CD8-positive, alpha-beta memory T cell (primary cell): Measurements from ENCODE around the gene LY6G5C. TPM values are rescaled to one million over a fixed set of nuclear protein-coding genes. Genes with fewer than 3 reads are reported as not detected.

Experiments
- CTCF ChIA-PET: fragments of 350-600 bp; sonication (Branson Sonifier 250); formaldehyde crosslinking; loops from one replicate; lab custom pipeline; 2021; ENCODE audit warnings: antibody characterized with exemption; lab: Charles Lee
- POLR2A ChIA-PET: fragments of 350-600 bp; sonication (Branson Sonifier 250); formaldehyde crosslinking; loops from one replicate; lab custom pipeline; 2021; ENCODE audit warnings: antibody characterized with exemption; lab: Charles Lee
- DNase-seq, 5 donors: peaks; one replicate each; pipeline versions ENCODE4 v3.0.0 to v3.0.0-alpha.2; 2020 to 2022; ENCODE audit warnings: mixed read lengths in 1 of 5
- H3K27ac ChIP-seq: one replicate; pipeline ENCODE4 v1.7.0; 2013; ENCODE audit warnings: low read depth, mild to moderate bottlenecking, low read length, moderate library complexity
- H3K27me3 ChIP-seq: 2 replicates; pipeline ENCODE4 v1.7.0; 2013; ENCODE audit warnings: low read length, mild to moderate bottlenecking; ENCODE audit not compliant: insufficient read depth, poor library complexity, severe bottlenecking
- H3K36me3 ChIP-seq: 2 replicates; pipeline ENCODE4 v1.7.0; 2013; ENCODE audit warnings: mild to moderate bottlenecking, low read length, moderate library complexity; ENCODE audit not compliant: insufficient read depth
- H3K4me1 ChIP-seq: 2 replicates; pipeline ENCODE4 v1.7.0; 2013; ENCODE audit warnings: mild to moderate bottlenecking, low read length, moderate library complexity; ENCODE audit not compliant: insufficient read depth
- H3K4me3 ChIP-seq: 2 replicates; pipeline ENCODE4 v1.7.0; 2013; ENCODE audit warnings: mild to moderate bottlenecking, low read length
- H3K9me3 ChIP-seq: 2 replicates; pipeline ENCODE4 v1.7.0; 2013; ENCODE audit warnings: mild to moderate bottlenecking, low read length
- H3K27ac Mint-ChIP-seq, 8 donors: one replicate each; pipeline ENCODE4 v1.8.0; 2020 to 2021; ENCODE audit warnings: mixed read lengths in 8 of 8, mild to moderate bottlenecking in 6 of 8, inconsistent platforms in 3 of 8, moderate library complexity in 3 of 8
- H3K27me3 Mint-ChIP-seq, 2 donors: one replicate each; pipeline ENCODE4 v1.8.0; 2020 to 2021; ENCODE audit warnings: mixed read lengths in 2 of 2, mild to moderate bottlenecking in 1 of 2, moderate library complexity in 1 of 2
- H3K36me3 Mint-ChIP-seq, 3 donors: one replicate each; pipeline ENCODE4 v1.8.0; 2020 to 2021; ENCODE audit warnings: mixed read lengths in 3 of 3, inconsistent platforms in 1 of 3, mild to moderate bottlenecking in 1 of 3
- H3K4me1 Mint-ChIP-seq, 3 donors: one replicate each; pipeline ENCODE4 v1.8.0; 2020 to 2021; ENCODE audit warnings: mixed read lengths in 3 of 3, inconsistent platforms in 1 of 3, mild to moderate bottlenecking in 1 of 3
- H3K4me3 Mint-ChIP-seq, 7 donors: one replicate each; pipeline ENCODE4 v1.8.0; 2020 to 2021; ENCODE audit warnings: mixed read lengths in 7 of 7, mild to moderate bottlenecking in 6 of 7, moderate library complexity in 4 of 7, inconsistent platforms in 2 of 7
- H3K9me3 Mint-ChIP-seq, 5 donors: one replicate each; pipeline ENCODE4 v1.8.0; 2020 to 2022; ENCODE audit warnings: mixed read lengths in 5 of 5, mild to moderate bottlenecking in 3 of 5, moderate library complexity in 2 of 5, inconsistent platforms in 1 of 5
- polyA plus RNA-seq: library from polyadenylated mRNA; unstranded; fragments of 300-500 nt; fragmentation: Illumina TruSeq; gene quantifications from one replicate; pipeline ENCODE4 v1.2.3, GENCODE V29; 2021
- total RNA-seq, 2 experiments: library from RNA; stranded (reverse); gene quantifications; one replicate each; pipeline ENCODE4 v1.2.3, GENCODE V29; 2021

The LY6G5C gene
- total and polyA plus RNA-seq, 3 experiments from 2014 or later, result 3.5 to 10.3 (median 4.5) TPM

DNA sequence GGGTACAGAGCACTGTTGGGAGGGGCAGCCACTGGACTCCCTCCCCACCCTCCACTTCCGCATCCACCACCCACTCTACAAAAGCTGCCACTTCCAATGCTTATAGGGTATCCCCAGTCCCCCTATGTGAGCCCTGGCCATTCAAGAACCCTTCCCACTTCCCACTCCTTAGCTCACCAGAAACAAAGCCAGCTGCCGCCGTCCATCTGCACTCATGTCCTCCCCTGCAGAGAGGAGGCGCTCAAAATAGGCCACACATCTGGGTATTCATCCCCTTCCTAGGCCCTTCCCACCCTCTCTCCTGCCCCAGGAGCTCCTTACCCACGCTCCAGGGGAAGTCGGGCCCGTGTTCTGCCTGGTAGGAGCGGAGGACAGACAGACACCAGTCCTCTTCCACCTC is 6.5 kb upstream of the LY6G5C start:
- peaks cover 9% of the 10 kb centered on the region for H3K4me1 ChIP-seq
- H3K27me3 ChIP-seq, result no peaks in the 10 kb centered on the region
- peak overlapping the region; percentile 16 for H3K27ac ChIP-seq
- Mint-ChIP-seq H3K4me3 (no peak overlapping the region), H3K4me1 (no peaks in the 10 kb centered on the region), H3K27me3 (no peaks in the 10 kb centered on the region), H3K36me3 (peaks cover 0 to 72% (median 10%) of the 10 kb centered on the region in 3 donors), H3K27ac (no peak overlapping the region), H3K9me3 (no peaks in the 10 kb centered on the region)
- no peaks in the 10 kb centered on the region for H3K9me3 ChIP-seq
- ChIA-PET CTCF (no interaction called here), POLR2A (no interaction called here)
- H3K4me3 ChIP-seq, result no peak overlapping the region
- DNase-seq, result no peak
- H3K36me3 ChIP-seq, result peaks cover 47% of the 10 kb centered on the region

- Mint-ChIP-seq H3K4me1 (peaks cover 1 to 6% (median 3%) of the 10 kb centered on the region in 3 donors), H3K27me3 (no peaks in the 10 kb centered on the region), H3K9me3 (no peaks in the 10 kb centered on the region), H3K27ac (peak overlapping the region in 4 of 8 donors; percentile 24 to 73 (median 54)), H3K36me3 (peaks cover 0 to 64% (median 8%) of the 10 kb centered on the region in 3 donors), H3K4me3 (no peak overlapping the region)
- DNase-seq, result no peak
- ChIA-PET POLR2A (no interaction called here), CTCF (no interaction called here)
- no peak overlapping the region for H3K4me3 ChIP-seq
- H3K27me3 ChIP-seq, result no peaks in the 10 kb centered on the region
- H3K36me3 ChIP-seq, result peaks cover 41% of the 10 kb centered on the region
- no peaks in the 10 kb centered on the region for H3K9me3 ChIP-seq
- peaks cover 11% of the 10 kb centered on the region for H3K4me1 ChIP-seq
- peak overlapping the region; percentile 9 for H3K27ac ChIP-seq
These were observed 5.6 kb upstream of the LY6G5C start for GRCh38 chr6:31686483-31686882.

DNA sequence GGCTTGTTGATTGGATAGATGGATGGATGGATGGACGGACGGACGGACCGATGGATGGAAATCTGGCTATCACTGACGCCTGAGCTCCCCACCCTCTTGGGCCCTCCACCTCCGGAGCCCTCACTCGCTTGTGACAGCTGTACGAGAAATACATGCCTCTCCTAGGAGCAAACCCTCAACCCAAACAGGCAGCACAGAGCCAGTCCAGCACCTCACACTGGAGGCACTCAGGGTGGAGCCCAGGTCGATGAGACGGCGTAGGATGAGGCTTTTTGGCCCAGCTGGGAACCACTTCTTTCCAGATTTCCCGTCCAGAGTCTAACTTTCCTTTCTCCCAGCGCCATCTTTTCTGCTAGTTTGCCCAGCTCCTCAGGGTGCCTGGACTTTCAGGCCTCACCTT is 2.7 kb upstream of the LY6G5C start:
- ChIA-PET CTCF (interaction anchor here (1.0 to 1.5 kb wide), 4 partner anchors 14 to 180 kb away, joined by 3 to 4 read pairs (median 3); partner anchors contain the start of genes LY6G5B and MPIG6B), POLR2A (interaction anchor here (0.5 kb wide), 1 partner anchor 9 kb away, joined by 3 read pairs; no protein-coding TSS in a partner anchor)

GRCh38 chr6:31681135-31681671 is 336 bp upstream of the LY6G5C start:
- Mint-ChIP-seq H3K27ac (peak overlapping the region; percentile 32 to 92 (median 81)), H3K9me3 (no peaks in the 10 kb centered on the region), H3K4me3 (peak overlapping the region; percentile 80 to 97 (median 87)), H3K36me3 (peaks cover 0 to 12% (median 6%) of the 10 kb centered on the region in 3 donors), H3K4me1 (peaks cover 16 to 21% (median 16%) of the 10 kb centered on the region in 3 donors), H3K27me3 (no peaks in the 10 kb centered on the region)
- Histone ChIP-seq H3K4me3 (peak overlapping the region; percentile 66), H3K36me3 (peaks cover 4% of the 10 kb centered on the region), H3K9me3 (no peaks in the 10 kb centered on the region), H3K27ac (peak overlapping the region; percentile 28), H3K4me1 (peaks cover 10% of the 10 kb centered on the region), H3K27me3 (no peaks in the 10 kb centered on the region)
- POLR2A ChIA-PET, result interaction anchor here (0.8 to 1.2 kb wide), 2 partner anchors 148 to 150 kb away, joined by 3 read pairs; no protein-coding TSS in a partner anchor
- DNase-seq, result peak in 4 of 5 donors; percentile 19 to 37 (median 22)
- CTCF ChIA-PET, result interaction anchor here (0.7 to 1.9 kb wide), 7 partner anchors 18 to 366 kb away, joined by 3 to 12 read pairs (median 3); partner anchors contain the start of gene ABHD16A

More for the DNA sequence above, 2.7 kb upstream of the LY6G5C start:
- Histone ChIP-seq H3K27ac (no peak overlapping the region), H3K9me3 (no peaks in the 10 kb centered on the region), H3K36me3 (peaks cover 24% of the 10 kb centered on the region), H3K4me1 (peaks cover 10% of the 10 kb centered on the region), H3K4me3 (no peak overlapping the region), H3K27me3 (no peaks in the 10 kb centered on the region)
- no peak for DNase-seq
- no peaks in the 10 kb centered on the region for H3K27me3 Mint-ChIP-seq
- H3K9me3 Mint-ChIP-seq, result no peaks in the 10 kb centered on the region
- peaks cover 16 to 21% (median 16%) of the 10 kb centered on the region in 3 donors for H3K4me1 Mint-ChIP-seq
- peak overlapping the region in 4 of 8 donors; percentile 20 to 90 (median 54) for H3K27ac Mint-ChIP-seq
- H3K4me3 Mint-ChIP-seq, result peak overlapping the region in 2 of 7 donors; percentile 28 to 52
- peaks cover 0 to 35% (median 8%) of the 10 kb centered on the region in 3 donors for H3K36me3 Mint-ChIP-seq

- peaks cover 16 to 21% (median 16%) of the 10 kb centered on the region in 3 donors for H3K4me1 Mint-ChIP-seq
- no peaks in the 10 kb centered on the region for H3K9me3 Mint-ChIP-seq
- CTCF ChIA-PET, result interaction anchor here (2.0 kb wide), 1 partner anchor 152 kb away, joined by 6 read pairs; no protein-coding TSS in a partner anchor
- H3K27me3 Mint-ChIP-seq, result no peaks in the 10 kb centered on the region
- POLR2A ChIA-PET, result interaction anchor here (0.7 kb wide), 1 partner anchor 447 kb away, joined by 4 read pairs; no protein-coding TSS in a partner anchor
- Histone ChIP-seq H3K4me3 (no peak overlapping the region), H3K9me3 (no peaks in the 10 kb centered on the region), H3K27me3 (no peaks in the 10 kb centered on the region), H3K4me1 (peaks cover 10% of the 10 kb centered on the region), H3K27ac (no peak overlapping the region), H3K36me3 (no peaks in the 10 kb centered on the region)
- H3K4me3 Mint-ChIP-seq, result peak overlapping the region in 1 of 7 donors; percentile 70
- peaks cover 0 to 8% (median 6%) of the 10 kb centered on the region in 3 donors for H3K36me3 Mint-ChIP-seq
- H3K27ac Mint-ChIP-seq, result peak overlapping the region in 2 of 8 donors; percentile 28 to 69
- no peak for DNase-seq
These were observed 2.9 kb downstream of the LY6G5C start for GRCh38 chr6:31677955-31678354.

DNA sequence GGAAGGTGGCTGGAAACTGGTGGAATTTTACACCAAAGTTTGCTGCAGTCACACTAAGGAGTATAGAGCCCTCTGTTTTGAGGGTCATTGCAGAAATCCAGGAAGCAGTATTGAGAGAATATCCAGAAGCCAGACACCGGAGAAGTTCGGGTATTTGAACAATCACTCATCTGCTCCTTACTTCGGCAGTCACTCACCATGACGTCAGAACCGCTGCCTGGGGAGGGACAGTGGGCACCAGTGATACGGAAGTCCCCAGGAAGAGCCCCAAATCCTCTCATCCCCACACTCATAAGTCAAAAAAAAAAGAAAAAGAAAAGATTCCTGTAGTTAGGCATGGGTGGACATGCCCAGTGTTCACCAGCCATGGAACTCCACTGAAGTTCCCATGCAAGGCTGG is 4.0 kb downstream of the LY6G5C start:
- H3K4me3 Mint-ChIP-seq, result peak overlapping the region in 1 of 7 donors; percentile 36
- DNase-seq, result no peak
- CTCF ChIA-PET, result interaction anchor here (2.0 kb wide), 1 partner anchor 153 kb away, joined by 6 read pairs; no protein-coding TSS in a partner anchor
- peaks cover 16 to 19% (median 16%) of the 10 kb centered on the region in 3 donors for H3K4me1 Mint-ChIP-seq
- no peak overlapping the region for H3K27ac ChIP-seq
- H3K27ac Mint-ChIP-seq, result peak overlapping the region in 3 of 8 donors; percentile 40 to 90 (median 55)
- H3K9me3 ChIP-seq, result no peaks in the 10 kb centered on the region
- peaks cover 10% of the 10 kb centered on the region for H3K4me1 ChIP-seq
- no peaks in the 10 kb centered on the region for H3K27me3 Mint-ChIP-seq
- no peak overlapping the region for H3K4me3 ChIP-seq
- H3K36me3 Mint-ChIP-seq, result peaks cover 0 to 17% (median 7%) of the 10 kb centered on the region in 3 donors
- POLR2A ChIA-PET, result no interaction called here
- H3K36me3 ChIP-seq, result peaks cover 3% of the 10 kb centered on the region
- H3K27me3 ChIP-seq, result no peaks in the 10 kb centered on the region
- no peaks in the 10 kb centered on the region for H3K9me3 Mint-ChIP-seq

- Mint-ChIP-seq H3K4me3 (peak overlapping the region in 1 of 7 donors; percentile 36), H3K4me1 (peaks cover 12 to 14% (median 14%) of the 10 kb centered on the region in 3 donors), H3K27me3 (no peaks in the 10 kb centered on the region), H3K27ac (peak overlapping the region in 4 of 8 donors; percentile 40 to 90 (median 61)), H3K9me3 (no peaks in the 10 kb centered on the region), H3K36me3 (peaks cover 0 to 22% (median 7%) of the 10 kb centered on the region in 3 donors)
- CTCF ChIA-PET, result no interaction called here
- H3K9me3 ChIP-seq, result no peaks in the 10 kb centered on the region
- POLR2A ChIA-PET, result no interaction called here
- peaks cover 7% of the 10 kb centered on the region for H3K4me1 ChIP-seq
- no peaks in the 10 kb centered on the region for H3K27me3 ChIP-seq
- H3K36me3 ChIP-seq, result peaks cover 8% of the 10 kb centered on the region
- no peak overlapping the region for H3K4me3 ChIP-seq
- H3K27ac ChIP-seq, result no peak overlapping the region
- DNase-seq, result no peak
These were observed 4.5 kb downstream of the LY6G5C start for GRCh38 chr6:31676322-31676903.
